ENCODE measurements around the gene LRRC25.

DNA sequence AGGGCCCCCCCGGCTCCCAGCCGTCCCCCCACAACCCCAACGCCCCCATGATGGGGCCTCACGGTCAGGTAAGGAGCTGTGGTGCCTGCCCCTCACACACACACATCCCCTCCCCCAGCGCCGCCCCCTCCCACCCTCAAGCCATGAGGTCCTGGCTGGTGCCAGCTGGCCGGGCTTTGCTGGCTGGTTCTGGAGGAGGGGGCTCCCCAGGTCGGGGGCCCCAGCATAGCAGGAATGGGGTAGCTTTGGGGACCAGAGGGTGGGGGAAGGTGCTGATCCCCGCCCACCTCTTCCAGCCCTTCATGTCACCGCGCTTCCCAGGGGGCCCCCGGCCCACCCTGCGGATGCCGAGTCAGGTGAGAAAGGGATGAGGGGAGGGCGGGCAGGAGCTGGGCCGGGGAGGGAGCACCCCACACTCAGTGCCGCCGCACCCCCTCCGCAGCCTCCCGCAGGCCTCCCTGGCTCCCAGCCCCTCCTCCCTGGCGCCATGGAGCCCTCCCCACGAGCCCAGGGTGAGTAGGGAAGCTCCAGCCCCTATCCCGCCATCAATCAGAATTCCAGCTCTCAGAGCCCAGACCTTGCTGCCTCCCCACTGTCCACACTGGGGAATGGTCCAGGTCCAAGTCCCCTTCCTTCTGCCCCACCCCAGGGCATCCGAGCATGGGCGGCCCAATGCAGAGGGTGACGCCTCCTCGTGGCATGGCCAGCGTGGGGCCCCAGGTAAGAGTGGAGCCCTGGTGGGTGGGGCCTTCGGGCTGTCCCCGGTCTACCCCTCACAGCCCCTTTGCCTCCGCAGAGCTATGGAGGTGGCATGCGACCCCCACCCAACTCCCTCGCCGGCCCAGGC is 34.2 kb upstream of the LRRC25 start:
- TF ChIP-seq, protein P1, sequence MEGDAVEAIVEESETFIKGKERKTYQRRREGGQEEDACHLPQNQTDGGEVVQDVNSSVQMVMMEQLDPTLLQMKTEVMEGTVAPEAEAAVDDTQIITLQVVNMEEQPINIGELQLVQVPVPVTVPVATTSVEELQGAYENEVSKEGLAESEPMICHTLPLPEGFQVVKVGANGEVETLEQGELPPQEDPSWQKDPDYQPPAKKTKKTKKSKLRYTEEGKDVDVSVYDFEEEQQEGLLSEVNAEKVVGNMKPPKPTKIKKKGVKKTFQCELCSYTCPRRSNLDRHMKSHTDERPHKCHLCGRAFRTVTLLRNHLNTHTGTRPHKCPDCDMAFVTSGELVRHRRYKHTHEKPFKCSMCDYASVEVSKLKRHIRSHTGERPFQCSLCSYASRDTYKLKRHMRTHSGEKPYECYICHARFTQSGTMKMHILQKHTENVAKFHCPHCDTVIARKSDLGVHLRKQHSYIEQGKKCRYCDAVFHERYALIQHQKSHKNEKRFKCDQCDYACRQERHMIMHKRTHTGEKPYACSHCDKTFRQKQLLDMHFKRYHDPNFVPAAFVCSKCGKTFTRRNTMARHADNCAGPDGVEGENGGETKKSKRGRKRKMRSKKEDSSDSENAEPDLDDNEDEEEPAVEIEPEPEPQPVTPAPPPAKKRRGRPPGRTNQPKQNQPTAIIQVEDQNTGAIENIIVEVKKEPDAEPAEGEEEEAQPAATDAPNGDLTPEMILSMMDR (IDR thresholded peaks at IDR 0.05 in 4 of 5, conservative IDR thresholded peaks at IDR 0.05 in 1 of 5): no peak
- no peak for TF ChIP-seq POLR2A (IDR thresholded peaks at IDR 0.05)
